ENCODE results near the gene SHC4.

SHC4 gene

GRCh38 chr15:48968066-48968465 is 4.3 kb upstream of the SHC4 start:
- FAIRE-seq, result no peak
- DNase-seq (ENCODE audit: insufficient read length, low spot score), result no peak

GRCh38 chr15:48967336-48967735 is 3.6 kb upstream of the SHC4 start:
- DNase-seq (ENCODE audit: insufficient read length, low spot score), result no peak
- no peak for FAIRE-seq

GRCh38 chr15:48966595-48967301 is 3.0 kb upstream of the SHC4 start:
- DNase-seq (ENCODE audit: insufficient read length, low spot score) (no peak), FAIRE-seq (peak; percentile 63)

GRCh38 chr15:48965972-48966371 is 2.3 kb upstream of the SHC4 start:
- peak; percentile 73 for FAIRE-seq

GRCh38 chr15:48964898-48965297 is 1.2 kb upstream of the SHC4 start:
- FAIRE-seq (no peak), DNase-seq (ENCODE audit: insufficient read length, low spot score) (no peak)

More at GRCh38 chr15:48965972-48966371, 2.3 kb upstream of the SHC4 start:
- no peak for DNase-seq (ENCODE audit: insufficient read length, low spot score)

- DNase-seq (ENCODE audit: insufficient read length, low spot score) (no peak), FAIRE-seq (no peak)
Measured at GRCh38 chr15:48962662-48963523, 826 bp downstream of the SHC4 start.

- FAIRE-seq, result no peak
- no peak for DNase-seq (ENCODE audit: insufficient read length, low spot score)
Measured at GRCh38 chr15:48955967-48956366, 7.8 kb downstream of the SHC4 start.

- FAIRE-seq (no peak), DNase-seq (ENCODE audit: insufficient read length, low spot score) (no peak)
Measured at GRCh38 chr15:48955370-48955769, 8.3 kb downstream of the SHC4 start.

GRCh38 chr15:48954538-48954937 is 9.2 kb downstream of the SHC4 start:
- DNase-seq (ENCODE audit: insufficient read length, low spot score) (no peak), FAIRE-seq (no peak)

GRCh38 chr15:48946840-48947187 is 16.9 kb downstream of the SHC4 start:
- no peak for FAIRE-seq

GRCh38 chr15:48946074-48946839 is 17.5 kb downstream of the SHC4 start:
- DNase-seq (ENCODE audit: insufficient read length, low spot score), result no peak
- FAIRE-seq, result no peak

More at GRCh38 chr15:48946840-48947187, 16.9 kb downstream of the SHC4 start:
- DNase-seq (ENCODE audit: insufficient read length, low spot score), result no peak

- no peak for FAIRE-seq
- DNase-seq (ENCODE audit: insufficient read length, low spot score), result no peak
Measured at GRCh38 chr15:48945386-48945785, 18.3 kb downstream of the SHC4 start.

- FAIRE-seq, result no peak
Measured at GRCh38 chr15:48941904-48942303, 21.8 kb downstream of the SHC4 start.

GRCh38 chr15:48940508-48940907 is 23.2 kb downstream of the SHC4 start:
- DNase-seq (ENCODE audit: insufficient read length, low spot score), result no peak
- peak; percentile 74 for FAIRE-seq

More at GRCh38 chr15:48941904-48942303, 21.8 kb downstream of the SHC4 start:
- DNase-seq (ENCODE audit: insufficient read length, low spot score), result no peak

GRCh38 chr15:48939648-48940047 is 24.1 kb downstream of the SHC4 start:
- DNase-seq (ENCODE audit: insufficient read length, low spot score) (no peak), FAIRE-seq (no peak)

- DNase-seq (ENCODE audit: insufficient read length, low spot score) (no peak), FAIRE-seq (no peak)
Measured at GRCh38 chr15:48937886-48938285, 25.8 kb downstream of the SHC4 start.

- DNase-seq (ENCODE audit: insufficient read length, low spot score) (no peak), FAIRE-seq (no peak)
Measured at GRCh38 chr15:48936666-48937065, 27.1 kb downstream of the SHC4 start.

- DNase-seq (ENCODE audit: insufficient read length, low spot score) (no peak), FAIRE-seq (no peak)
Measured at GRCh38 chr15:48935236-48935635, 28.5 kb downstream of the SHC4 start.

- DNase-seq (ENCODE audit: insufficient read length, low spot score) (no peak), FAIRE-seq (no peak)
Measured at GRCh38 chr15:48930735-48931134, 33.0 kb downstream of the SHC4 start.

- no peak for FAIRE-seq
Measured at GRCh38 chr15:48929661-48930060, 34.1 kb downstream of the SHC4 start.

GRCh38 chr15:48928877-48929538 is 34.7 kb downstream of the SHC4 start:
- FAIRE-seq (no peak), DNase-seq (ENCODE audit: insufficient read length, low spot score) (no peak)

More at GRCh38 chr15:48929661-48930060, 34.1 kb downstream of the SHC4 start:
- no peak for DNase-seq (ENCODE audit: insufficient read length, low spot score)

Measured in GM19239 (cell line).